ENCODE measurements around the gene DQX1.

DNA sequence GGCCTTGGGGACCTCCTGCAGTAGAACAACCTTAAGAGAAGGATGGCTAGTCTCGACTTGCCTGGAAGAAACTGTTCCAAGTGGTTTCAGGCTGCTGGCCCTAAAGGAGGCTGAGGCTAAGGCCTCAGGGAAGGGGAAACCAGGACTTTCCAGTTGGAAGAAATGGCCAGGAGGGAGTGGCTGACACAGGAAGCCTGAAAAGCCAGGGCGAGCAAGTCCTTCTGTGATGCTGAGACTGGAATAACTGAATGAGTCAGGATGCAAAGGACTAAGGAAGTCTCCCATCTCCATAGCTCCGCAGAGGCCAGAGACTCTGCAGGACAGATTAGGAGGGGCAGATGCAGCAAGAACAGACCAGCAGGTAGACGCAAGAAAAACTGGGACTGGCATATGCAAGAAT, 11.1 kb upstream of the DQX1 start:
- TF ChIP-seq, protein P1, sequence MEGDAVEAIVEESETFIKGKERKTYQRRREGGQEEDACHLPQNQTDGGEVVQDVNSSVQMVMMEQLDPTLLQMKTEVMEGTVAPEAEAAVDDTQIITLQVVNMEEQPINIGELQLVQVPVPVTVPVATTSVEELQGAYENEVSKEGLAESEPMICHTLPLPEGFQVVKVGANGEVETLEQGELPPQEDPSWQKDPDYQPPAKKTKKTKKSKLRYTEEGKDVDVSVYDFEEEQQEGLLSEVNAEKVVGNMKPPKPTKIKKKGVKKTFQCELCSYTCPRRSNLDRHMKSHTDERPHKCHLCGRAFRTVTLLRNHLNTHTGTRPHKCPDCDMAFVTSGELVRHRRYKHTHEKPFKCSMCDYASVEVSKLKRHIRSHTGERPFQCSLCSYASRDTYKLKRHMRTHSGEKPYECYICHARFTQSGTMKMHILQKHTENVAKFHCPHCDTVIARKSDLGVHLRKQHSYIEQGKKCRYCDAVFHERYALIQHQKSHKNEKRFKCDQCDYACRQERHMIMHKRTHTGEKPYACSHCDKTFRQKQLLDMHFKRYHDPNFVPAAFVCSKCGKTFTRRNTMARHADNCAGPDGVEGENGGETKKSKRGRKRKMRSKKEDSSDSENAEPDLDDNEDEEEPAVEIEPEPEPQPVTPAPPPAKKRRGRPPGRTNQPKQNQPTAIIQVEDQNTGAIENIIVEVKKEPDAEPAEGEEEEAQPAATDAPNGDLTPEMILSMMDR (IDR thresholded peaks at IDR 0.05 in 2 of 3, conservative IDR thresholded peaks at IDR 0.05 in 1 of 3; ENCODE audit: insufficient read depth in 2 of 3, low read depth in 1 of 3, low read length in 3 of 3) = no peak
- TF ChIP-seq, protein P2, sequence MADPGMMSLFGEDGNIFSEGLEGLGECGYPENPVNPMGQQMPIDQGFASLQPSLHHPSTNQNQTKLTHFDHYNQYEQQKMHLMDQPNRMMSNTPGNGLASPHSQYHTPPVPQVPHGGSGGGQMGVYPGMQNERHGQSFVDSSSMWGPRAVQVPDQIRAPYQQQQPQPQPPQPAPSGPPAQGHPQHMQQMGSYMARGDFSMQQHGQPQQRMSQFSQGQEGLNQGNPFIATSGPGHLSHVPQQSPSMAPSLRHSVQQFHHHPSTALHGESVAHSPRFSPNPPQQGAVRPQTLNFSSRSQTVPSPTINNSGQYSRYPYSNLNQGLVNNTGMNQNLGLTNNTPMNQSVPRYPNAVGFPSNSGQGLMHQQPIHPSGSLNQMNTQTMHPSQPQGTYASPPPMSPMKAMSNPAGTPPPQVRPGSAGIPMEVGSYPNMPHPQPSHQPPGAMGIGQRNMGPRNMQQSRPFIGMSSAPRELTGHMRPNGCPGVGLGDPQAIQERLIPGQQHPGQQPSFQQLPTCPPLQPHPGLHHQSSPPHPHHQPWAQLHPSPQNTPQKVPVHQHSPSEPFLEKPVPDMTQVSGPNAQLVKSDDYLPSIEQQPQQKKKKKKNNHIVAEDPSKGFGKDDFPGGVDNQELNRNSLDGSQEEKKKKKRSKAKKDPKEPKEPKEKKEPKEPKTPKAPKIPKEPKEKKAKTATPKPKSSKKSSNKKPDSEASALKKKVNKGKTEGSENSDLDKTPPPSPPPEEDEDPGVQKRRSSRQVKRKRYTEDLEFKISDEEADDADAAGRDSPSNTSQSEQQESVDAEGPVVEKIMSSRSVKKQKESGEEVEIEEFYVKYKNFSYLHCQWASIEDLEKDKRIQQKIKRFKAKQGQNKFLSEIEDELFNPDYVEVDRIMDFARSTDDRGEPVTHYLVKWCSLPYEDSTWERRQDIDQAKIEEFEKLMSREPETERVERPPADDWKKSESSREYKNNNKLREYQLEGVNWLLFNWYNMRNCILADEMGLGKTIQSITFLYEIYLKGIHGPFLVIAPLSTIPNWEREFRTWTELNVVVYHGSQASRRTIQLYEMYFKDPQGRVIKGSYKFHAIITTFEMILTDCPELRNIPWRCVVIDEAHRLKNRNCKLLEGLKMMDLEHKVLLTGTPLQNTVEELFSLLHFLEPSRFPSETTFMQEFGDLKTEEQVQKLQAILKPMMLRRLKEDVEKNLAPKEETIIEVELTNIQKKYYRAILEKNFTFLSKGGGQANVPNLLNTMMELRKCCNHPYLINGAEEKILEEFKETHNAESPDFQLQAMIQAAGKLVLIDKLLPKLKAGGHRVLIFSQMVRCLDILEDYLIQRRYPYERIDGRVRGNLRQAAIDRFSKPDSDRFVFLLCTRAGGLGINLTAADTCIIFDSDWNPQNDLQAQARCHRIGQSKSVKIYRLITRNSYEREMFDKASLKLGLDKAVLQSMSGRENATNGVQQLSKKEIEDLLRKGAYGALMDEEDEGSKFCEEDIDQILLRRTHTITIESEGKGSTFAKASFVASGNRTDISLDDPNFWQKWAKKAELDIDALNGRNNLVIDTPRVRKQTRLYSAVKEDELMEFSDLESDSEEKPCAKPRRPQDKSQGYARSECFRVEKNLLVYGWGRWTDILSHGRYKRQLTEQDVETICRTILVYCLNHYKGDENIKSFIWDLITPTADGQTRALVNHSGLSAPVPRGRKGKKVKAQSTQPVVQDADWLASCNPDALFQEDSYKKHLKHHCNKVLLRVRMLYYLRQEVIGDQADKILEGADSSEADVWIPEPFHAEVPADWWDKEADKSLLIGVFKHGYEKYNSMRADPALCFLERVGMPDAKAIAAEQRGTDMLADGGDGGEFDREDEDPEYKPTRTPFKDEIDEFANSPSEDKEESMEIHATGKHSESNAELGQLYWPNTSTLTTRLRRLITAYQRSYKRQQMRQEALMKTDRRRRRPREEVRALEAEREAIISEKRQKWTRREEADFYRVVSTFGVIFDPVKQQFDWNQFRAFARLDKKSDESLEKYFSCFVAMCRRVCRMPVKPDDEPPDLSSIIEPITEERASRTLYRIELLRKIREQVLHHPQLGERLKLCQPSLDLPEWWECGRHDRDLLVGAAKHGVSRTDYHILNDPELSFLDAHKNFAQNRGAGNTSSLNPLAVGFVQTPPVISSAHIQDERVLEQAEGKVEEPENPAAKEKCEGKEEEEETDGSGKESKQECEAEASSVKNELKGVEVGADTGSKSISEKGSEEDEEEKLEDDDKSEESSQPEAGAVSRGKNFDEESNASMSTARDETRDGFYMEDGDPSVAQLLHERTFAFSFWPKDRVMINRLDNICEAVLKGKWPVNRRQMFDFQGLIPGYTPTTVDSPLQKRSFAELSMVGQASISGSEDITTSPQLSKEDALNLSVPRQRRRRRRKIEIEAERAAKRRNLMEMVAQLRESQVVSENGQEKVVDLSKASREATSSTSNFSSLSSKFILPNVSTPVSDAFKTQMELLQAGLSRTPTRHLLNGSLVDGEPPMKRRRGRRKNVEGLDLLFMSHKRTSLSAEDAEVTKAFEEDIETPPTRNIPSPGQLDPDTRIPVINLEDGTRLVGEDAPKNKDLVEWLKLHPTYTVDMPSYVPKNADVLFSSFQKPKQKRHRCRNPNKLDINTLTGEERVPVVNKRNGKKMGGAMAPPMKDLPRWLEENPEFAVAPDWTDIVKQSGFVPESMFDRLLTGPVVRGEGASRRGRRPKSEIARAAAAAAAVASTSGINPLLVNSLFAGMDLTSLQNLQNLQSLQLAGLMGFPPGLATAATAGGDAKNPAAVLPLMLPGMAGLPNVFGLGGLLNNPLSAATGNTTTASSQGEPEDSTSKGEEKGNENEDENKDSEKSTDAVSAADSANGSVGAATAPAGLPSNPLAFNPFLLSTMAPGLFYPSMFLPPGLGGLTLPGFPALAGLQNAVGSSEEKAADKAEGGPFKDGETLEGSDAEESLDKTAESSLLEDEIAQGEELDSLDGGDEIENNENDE (IDR thresholded peaks at IDR 0.05; ENCODE audit: low read depth, low read length) = no peak
- no peak for TF ChIP-seq ZNF384 (IDR thresholded peaks at IDR 0.05; ENCODE audit: low read depth, low read length)
- no peak for TF ChIP-seq ELF4 (CRISPR knock-in tag; IDR thresholded peaks at IDR 0.05)
- TF ChIP-seq EP300 (IDR thresholded peaks at IDR 0.05; ENCODE audit: low read length) = no peak
- TF ChIP-seq FOXK1 (CRISPR knock-in tag; IDR thresholded peaks at IDR 0.05; ENCODE audit: borderline replicate concordance) = no peak
- TF ChIP-seq NONO (IDR thresholded peaks at IDR 0.05; ENCODE audit: low read depth in 2 of 2, low read length in 1 of 2) = no peak

Data from K562 (cell line).